Astrocyte (in vitro differentiated cells and primary cell): Measurements from ENCODE around the gene PACRG. TPM values are rescaled to one million over a fixed set of nuclear protein-coding genes. Genes with fewer than 3 reads are reported as not detected.

Source experiments
- DNase-seq: peaks from one replicate; pipeline ENCODE4 v3.0.0-alpha.2; 2010; ENCODE audit warnings: low read depth
- FAIRE-seq: peaks from 2 replicates; lab custom pipeline; 2011; peaks lifted over from hg19 to GRCh38; lab: Jason Lieb, UNC
- H2AFZ ChIP-seq: 2 replicates; pipeline ENCODE4 v1.6.0; 2012; ENCODE audit warnings: low read depth, low read length, inconsistent platforms
- H3K27ac ChIP-seq: 2 replicates; pipeline ENCODE4 v1.5.1; 2011; ENCODE audit warnings: low read depth, low read length, inconsistent platforms
- H3K27me3 ChIP-seq: 2 replicates; pipeline ENCODE4 v1.6.0; 2011; ENCODE audit warnings: low read length, inconsistent platforms; ENCODE audit not compliant: insufficient read depth
- H3K36me3 ChIP-seq: 2 replicates; pipeline ENCODE4 v1.5.1; 2011; ENCODE audit warnings: low read length, inconsistent platforms; ENCODE audit not compliant: insufficient read depth
- H3K4me1 ChIP-seq: 2 replicates; pipeline ENCODE4 v1.5.1; 2011; ENCODE audit warnings: low read length, inconsistent platforms; ENCODE audit not compliant: insufficient read depth
- H3K4me2 ChIP-seq: 2 replicates; pipeline ENCODE4 v1.6.0; 2012; ENCODE audit warnings: low read length, inconsistent platforms
- H3K4me3 ChIP-seq: 2 replicates; pipeline ENCODE4 v1.5.1; 2011; ENCODE audit warnings: low read depth, mild to moderate bottlenecking, low read length, inconsistent platforms; ENCODE audit not compliant: insufficient read depth
- H3K79me2 ChIP-seq: 2 replicates; pipeline ENCODE4 v1.6.0; 2012; ENCODE audit warnings: mild to moderate bottlenecking, low read length, inconsistent platforms; ENCODE audit not compliant: insufficient read depth
- H3K9ac ChIP-seq: 2 replicates; pipeline ENCODE4 v1.6.0; 2012; ENCODE audit warnings: mild to moderate bottlenecking, low read length, inconsistent platforms
- H3K9me3 ChIP-seq: 2 replicates; pipeline ENCODE4 v1.5.1; 2012; ENCODE audit warnings: low read depth, mild to moderate bottlenecking, low read length, inconsistent platforms; ENCODE audit not compliant: insufficient read depth
- H4K20me1 ChIP-seq: 2 replicates; pipeline ENCODE4 v1.6.0; 2012; ENCODE audit warnings: low read length, inconsistent platforms; ENCODE audit not compliant: insufficient read depth
- H3K27ac Mint-ChIP-seq: one replicate; pipeline ENCODE4 v1.8.0; 2021; ENCODE audit warnings: mild to moderate bottlenecking, mixed read lengths; ENCODE audit not compliant: unreplicated experiment
- H3K27me3 Mint-ChIP-seq: one replicate; pipeline ENCODE4 v1.8.0; 2021; ENCODE audit warnings: low read depth, mixed read lengths; ENCODE audit not compliant: unreplicated experiment
- H3K36me3 Mint-ChIP-seq: one replicate; pipeline ENCODE4 v1.8.0; 2021; ENCODE audit warnings: low read depth, mixed read lengths; ENCODE audit not compliant: unreplicated experiment
- H3K4me1 Mint-ChIP-seq: one replicate; pipeline ENCODE4 v1.8.0; 2021; ENCODE audit warnings: low read depth, mixed read lengths; ENCODE audit not compliant: unreplicated experiment
- H3K4me3 Mint-ChIP-seq: one replicate; pipeline ENCODE4 v1.8.0; 2021; ENCODE audit warnings: mild to moderate bottlenecking, moderate library complexity, mixed read lengths; ENCODE audit not compliant: unreplicated experiment
- H3K9me3 Mint-ChIP-seq: one replicate; pipeline ENCODE4 v1.8.0; 2021; ENCODE audit warnings: mild to moderate bottlenecking, mixed read lengths; ENCODE audit not compliant: unreplicated experiment
- EZH2 ChIP-seq: IDR thresholded peaks from 2 replicates; pipeline ENCODE4 v1.6.1; 2012; ENCODE audit warnings: mild to moderate bottlenecking, low read length, inconsistent platforms; ENCODE audit not compliant: insufficient read depth
- total RNA-seq: library from RNA; stranded (reverse); gene quantifications from 2 replicates; pipeline ENCODE4 v1.2.1, GENCODE V29; 2021
- TF ChIP-seq, protein P1 (sequence below): IDR thresholded peaks from 2 replicates; pipeline ENCODE4 v1.5.1; 2011; ENCODE audit warnings: low read depth, mild to moderate bottlenecking, inconsistent platforms, low read length, moderate library complexity; ENCODE audit not compliant: insufficient read depth

PACRG gene
- total RNA-seq, 1 donor from 2014 or later: not detected

DNA sequence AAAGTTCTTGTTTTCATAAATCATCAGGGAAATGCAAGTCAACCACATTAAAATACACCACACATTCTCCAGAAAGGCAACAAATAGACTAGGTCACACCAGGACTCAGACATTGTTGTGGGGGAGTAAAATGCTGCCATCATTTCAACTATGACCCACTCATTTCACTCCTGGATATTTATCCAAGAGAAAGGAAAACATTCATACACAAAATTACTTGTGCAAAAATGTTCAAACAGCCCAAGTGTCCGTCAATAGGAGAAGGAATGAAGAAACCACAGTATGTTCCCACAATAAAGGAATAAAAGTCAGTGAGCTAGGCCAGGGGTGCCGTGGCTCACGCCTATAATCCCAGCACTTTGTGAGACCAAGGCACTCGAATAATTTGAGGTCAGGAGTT lies 605.3 kb downstream of the PACRG start:
- peaks cover 4% of the 10 kb centered on the region for H3K9me3 Mint-ChIP-seq
- H3K27ac Mint-ChIP-seq: no peak overlapping the region
- Histone ChIP-seq H3K4me3 (no peak overlapping the region), H2AFZ (no peak overlapping the region), H4K20me1 (no peaks in the 10 kb centered on the region), H3K27me3 (no peaks in the 10 kb centered on the region), H3K27ac (no peak overlapping the region), H3K36me3 (no peaks in the 10 kb centered on the region), H3K79me2 (no peaks in the 10 kb centered on the region), H3K9ac (no peak overlapping the region), H3K4me2 (no peak overlapping the region), H3K9me3 (no peaks in the 10 kb centered on the region), H3K4me1 (peaks cover 9% of the 10 kb centered on the region)
- peaks cover 3% of the 10 kb centered on the region for H3K4me1 Mint-ChIP-seq
- H3K27me3 Mint-ChIP-seq: peaks cover 8% of the 10 kb centered on the region
- no peak for TF ChIP-seq EZH2
- TF ChIP-seq, protein P1, sequence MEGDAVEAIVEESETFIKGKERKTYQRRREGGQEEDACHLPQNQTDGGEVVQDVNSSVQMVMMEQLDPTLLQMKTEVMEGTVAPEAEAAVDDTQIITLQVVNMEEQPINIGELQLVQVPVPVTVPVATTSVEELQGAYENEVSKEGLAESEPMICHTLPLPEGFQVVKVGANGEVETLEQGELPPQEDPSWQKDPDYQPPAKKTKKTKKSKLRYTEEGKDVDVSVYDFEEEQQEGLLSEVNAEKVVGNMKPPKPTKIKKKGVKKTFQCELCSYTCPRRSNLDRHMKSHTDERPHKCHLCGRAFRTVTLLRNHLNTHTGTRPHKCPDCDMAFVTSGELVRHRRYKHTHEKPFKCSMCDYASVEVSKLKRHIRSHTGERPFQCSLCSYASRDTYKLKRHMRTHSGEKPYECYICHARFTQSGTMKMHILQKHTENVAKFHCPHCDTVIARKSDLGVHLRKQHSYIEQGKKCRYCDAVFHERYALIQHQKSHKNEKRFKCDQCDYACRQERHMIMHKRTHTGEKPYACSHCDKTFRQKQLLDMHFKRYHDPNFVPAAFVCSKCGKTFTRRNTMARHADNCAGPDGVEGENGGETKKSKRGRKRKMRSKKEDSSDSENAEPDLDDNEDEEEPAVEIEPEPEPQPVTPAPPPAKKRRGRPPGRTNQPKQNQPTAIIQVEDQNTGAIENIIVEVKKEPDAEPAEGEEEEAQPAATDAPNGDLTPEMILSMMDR: no peak
- DNase-seq (peak; percentile 38), FAIRE-seq (no peak)
- H3K36me3 Mint-ChIP-seq: no peaks in the 10 kb centered on the region
- no peak overlapping the region for H3K4me3 Mint-ChIP-seq

- H3K4me1 Mint-ChIP-seq: peaks cover 7% of the 10 kb centered on the region
- no peaks in the 10 kb centered on the region for H3K36me3 Mint-ChIP-seq
- Histone ChIP-seq H3K9ac (no peak overlapping the region), H3K4me2 (no peak overlapping the region), H3K27me3 (no peaks in the 10 kb centered on the region), H3K27ac (no peak overlapping the region), H4K20me1 (no peaks in the 10 kb centered on the region), H2AFZ (no peak overlapping the region), H3K79me2 (no peaks in the 10 kb centered on the region), H3K9me3 (no peaks in the 10 kb centered on the region), H3K4me1 (peaks cover 14% of the 10 kb centered on the region), H3K36me3 (no peaks in the 10 kb centered on the region), H3K4me3 (no peak overlapping the region)
- no peak overlapping the region for H3K27ac Mint-ChIP-seq
- DNase-seq: no peak
- no peak for FAIRE-seq
- H3K4me3 Mint-ChIP-seq: no peak overlapping the region
- TF ChIP-seq, protein P1: no peak
- TF ChIP-seq EZH2: no peak
- H3K9me3 Mint-ChIP-seq: peaks cover 2% of the 10 kb centered on the region
- H3K27me3 Mint-ChIP-seq: peaks cover 8% of the 10 kb centered on the region
Observed at GRCh38 chr6:163333701-163334663, 606.2 kb downstream of the PACRG start.

GRCh38 chr6:163335056-163335455 lies 607.3 kb downstream of the PACRG start:
- H3K27ac ChIP-seq: no peak overlapping the region

More at GRCh38 chr6:163335056-163335455, 607.3 kb downstream of the PACRG start:
- no peaks in the 10 kb centered on the region for H3K27me3 ChIP-seq
- Mint-ChIP-seq H3K9me3 (peaks cover 2% of the 10 kb centered on the region), H3K4me1 (peaks cover 13% of the 10 kb centered on the region), H3K4me3 (no peak overlapping the region), H3K36me3 (no peaks in the 10 kb centered on the region), H3K27ac (no peak overlapping the region), H3K27me3 (peaks cover 8% of the 10 kb centered on the region)
- TF ChIP-seq, protein P1: no peak
- TF ChIP-seq EZH2: no peak
- DNase-seq: no peak
- H3K9ac ChIP-seq: no peak overlapping the region
- H3K9me3 ChIP-seq: no peaks in the 10 kb centered on the region
- peaks cover 15% of the 10 kb centered on the region for H3K4me1 ChIP-seq
- H2AFZ ChIP-seq: no peak overlapping the region
- H3K79me2 ChIP-seq: no peaks in the 10 kb centered on the region
- no peak overlapping the region for H3K4me3 ChIP-seq
- no peak for FAIRE-seq
- no peak overlapping the region for H3K4me2 ChIP-seq
- no peaks in the 10 kb centered on the region for H3K36me3 ChIP-seq
- no peaks in the 10 kb centered on the region for H4K20me1 ChIP-seq
